K562 treated with DMSO at 1 percent for 12 hours (cell line): ENCODE results near the gene POU4F2. TPM values are rescaled to one million over a fixed set of nuclear protein-coding genes. Genes with fewer than 3 reads are reported as not detected.

Experiments used
- total RNA-seq: library from RNA; unstranded; fragments of 300-600 nt; gene quantifications from 2 replicates; pipeline ENCODE4 v1.2.3, GENCODE V29; 2022; ENCODE audit not compliant: insufficient read depth

The POU4F2 gene
- not detected in 2 replicates for total RNA-seq

GRCh38 chr4:146638786-146639505 is at the start of gene POU4F2:
Gene POU4F2 (plus strand): TSS chr4:146638893. CDS start chr4:146639141, 248 bp downstream.

Other genes starting within 250 kb of the POU4F2 start
- gene SLC10A7, start 117.0 kb upstream of the POU4F2 start, total RNA-seq: 2.6 and 11.5 TPM in 2 replicates